SK-N-SH treated with all-trans-retinoic acid at 6 μM for 48 hours (cell line): ENCODE measurements around the gene HDAC1.

Experiments
- ESRRG ChIP-seq: fragments of 250-450 bp; sonication (Bioruptor Pico); IDR thresholded peaks from 2 replicates; pipeline ENCODE4 v1.6.1; 2021; ENCODE audit warnings: mild to moderate bottlenecking
- ISL1 ChIP-seq: fragments of 250-450 bp; sonication (Bioruptor Pico); IDR thresholded peaks from 2 replicates; pipeline ENCODE4 v2.1.2; 2022; ENCODE audit warnings: mild to moderate bottlenecking, moderate library complexity
- TF ChIP-seq, protein P1 (sequence below): fragments of 250-450 bp; sonication (Bioruptor Pico); IDR thresholded peaks from 2 replicates; pipeline ENCODE4 v1.8.0; 2020; ENCODE audit warnings: mild to moderate bottlenecking, moderate library complexity, borderline replicate concordance

GRCh38 chr1:32363713-32364112 is 71.8 kb downstream of the HDAC1 start:
- TF ChIP-seq, protein P1, sequence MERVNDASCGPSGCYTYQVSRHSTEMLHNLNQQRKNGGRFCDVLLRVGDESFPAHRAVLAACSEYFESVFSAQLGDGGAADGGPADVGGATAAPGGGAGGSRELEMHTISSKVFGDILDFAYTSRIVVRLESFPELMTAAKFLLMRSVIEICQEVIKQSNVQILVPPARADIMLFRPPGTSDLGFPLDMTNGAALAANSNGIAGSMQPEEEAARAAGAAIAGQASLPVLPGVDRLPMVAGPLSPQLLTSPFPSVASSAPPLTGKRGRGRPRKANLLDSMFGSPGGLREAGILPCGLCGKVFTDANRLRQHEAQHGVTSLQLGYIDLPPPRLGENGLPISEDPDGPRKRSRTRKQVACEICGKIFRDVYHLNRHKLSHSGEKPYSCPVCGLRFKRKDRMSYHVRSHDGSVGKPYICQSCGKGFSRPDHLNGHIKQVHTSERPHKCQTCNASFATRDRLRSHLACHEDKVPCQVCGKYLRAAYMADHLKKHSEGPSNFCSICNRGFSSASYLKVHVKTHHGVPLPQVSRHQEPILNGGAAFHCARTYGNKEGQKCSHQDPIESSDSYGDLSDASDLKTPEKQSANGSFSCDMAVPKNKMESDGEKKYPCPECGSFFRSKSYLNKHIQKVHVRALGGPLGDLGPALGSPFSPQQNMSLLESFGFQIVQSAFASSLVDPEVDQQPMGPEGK (CRISPR knock-in tag): no peak
- TF ChIP-seq ISL1 (no peak), ESRRG (CRISPR knock-in tag) (no peak)
